Mononuclear cell (primary cell): ENCODE data around the gene PRELID3B. TPM values are rescaled to one million over a fixed set of nuclear protein-coding genes. Genes with fewer than 3 reads are reported as not detected.
"Not testable (repeated sequence)": the region's sequence is repeated elsewhere in the genome, so short reads cannot be mapped to it uniquely, and the experiment has no call there.

Experiments used
- H3K27me3 ChIP-seq: 2 replicates; pipeline ENCODE4 v1.6.0; 2011; ENCODE audit warnings: low read length, control low read depth; ENCODE audit not compliant: insufficient read depth
- H3K4me1 ChIP-seq: 2 replicates; pipeline ENCODE4 v1.5.1; 2011; ENCODE audit warnings: mild to moderate bottlenecking, low read length, control low read depth; ENCODE audit not compliant: insufficient read depth
- H3K4me3 ChIP-seq: 2 replicates; pipeline ENCODE4 v1.5.1; 2011; ENCODE audit warnings: mild to moderate bottlenecking, low read length, moderate library complexity
- H3K9me3 ChIP-seq: 2 replicates; pipeline ENCODE4 v1.5.1; 2011; ENCODE audit warnings: low read depth, mild to moderate bottlenecking, control low read depth, low read length
- total RNA-seq: library from RNA; depleted of rRNA; stranded (reverse); fragments of >200 nt; gene quantifications from one replicate; pipeline ENCODE4 v1.2.3, GENCODE V29; 2012

Gene PRELID3B
- total RNA-seq, 1 donor = 72.8 TPM

GRCh38 chr20:59011874-59012157, 30.8 kb downstream of the PRELID3B start:
- H3K27me3 ChIP-seq, H3K4me3 ChIP-seq, H3K9me3 ChIP-seq: not testable (repeated sequence)
- peaks cover 52% of the 10 kb centered on the region for H3K4me1 ChIP-seq

- peaks cover 50% of the 10 kb centered on the region for H3K4me1 ChIP-seq
- no peaks in the 10 kb centered on the region for H3K9me3 ChIP-seq
- no peaks in the 10 kb centered on the region for H3K27me3 ChIP-seq
- no peak overlapping the region for H3K4me3 ChIP-seq
These were observed 31.4 kb downstream of the PRELID3B start for GRCh38 chr20:59010995-59011873.

DNA sequence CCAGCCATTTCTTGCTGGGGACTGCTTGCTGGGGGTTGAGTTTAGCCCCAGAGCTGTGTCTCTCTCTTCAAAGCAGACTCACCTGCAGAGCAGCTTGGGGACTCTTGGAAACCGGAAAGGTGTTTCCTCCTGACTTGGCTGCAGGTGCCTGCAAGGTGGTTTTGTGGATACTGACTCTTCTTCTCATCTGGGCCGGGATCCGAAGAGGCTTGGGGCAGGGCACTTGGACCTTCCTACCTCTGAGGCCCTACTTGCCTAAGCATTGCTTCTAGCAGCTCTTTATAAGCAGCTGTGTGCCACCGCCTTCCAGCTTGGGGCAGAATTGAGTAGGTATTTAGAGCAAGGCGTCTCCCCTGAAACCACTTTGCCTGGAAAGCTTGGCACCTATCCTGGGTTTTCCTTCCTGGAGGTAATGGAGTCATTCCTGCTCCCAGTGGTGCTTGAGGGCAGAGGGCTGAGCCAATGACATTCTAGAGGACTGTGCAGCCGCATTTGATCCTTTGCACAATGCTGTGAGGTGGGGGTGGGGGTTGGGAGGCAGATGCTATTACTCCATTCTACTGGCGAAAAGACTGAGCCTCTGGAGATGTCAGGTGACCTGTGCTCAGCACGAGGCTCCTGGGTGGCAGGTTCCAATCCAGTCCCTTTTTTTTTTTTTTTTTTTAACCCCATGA, 32.1 kb downstream of the PRELID3B start:
- H3K4me3 ChIP-seq = no peak overlapping the region
- H3K9me3 ChIP-seq = no peaks in the 10 kb centered on the region
- H3K4me1 ChIP-seq = peaks cover 54% of the 10 kb centered on the region
- H3K27me3 ChIP-seq = no peaks in the 10 kb centered on the region

DNA sequence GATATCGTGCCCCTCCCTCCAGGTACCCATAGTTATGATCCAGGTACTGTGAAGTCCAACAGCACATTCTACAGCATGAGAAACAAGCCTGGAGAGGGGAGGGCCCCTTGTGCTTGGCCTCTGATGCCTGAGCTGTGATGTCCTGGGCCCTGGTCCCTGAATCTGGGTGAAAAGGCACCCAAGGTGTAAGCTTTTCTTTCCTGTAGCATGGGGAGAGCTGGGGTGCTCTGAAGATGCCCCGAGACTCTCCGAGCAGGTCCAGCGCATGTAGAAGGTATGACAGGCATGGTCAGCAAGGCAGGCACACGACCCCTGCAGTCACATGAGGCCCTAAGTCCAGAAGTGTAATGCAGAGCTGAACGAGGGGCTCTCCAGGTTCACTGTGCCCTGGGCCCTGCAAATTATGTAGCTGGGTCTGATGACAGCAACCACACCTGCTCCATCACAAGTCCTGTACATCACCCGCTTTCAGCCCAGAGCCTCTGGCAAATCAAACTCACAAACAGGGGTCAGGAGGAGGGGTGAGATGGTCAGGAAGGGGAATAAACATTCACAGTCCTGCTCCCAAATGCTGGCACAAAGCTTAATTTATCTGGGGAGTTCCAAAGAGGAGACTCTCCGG, 33.8 kb downstream of the PRELID3B start:
- no peak overlapping the region for H3K4me3 ChIP-seq
- no peaks in the 10 kb centered on the region for H3K27me3 ChIP-seq
- H3K9me3 ChIP-seq = no peaks in the 10 kb centered on the region
- H3K4me1 ChIP-seq = peaks cover 60% of the 10 kb centered on the region

- Histone ChIP-seq H3K4me3 (peak overlapping the region; percentile 58), H3K27me3 (no peaks in the 10 kb centered on the region), H3K4me1 (peaks cover 65% of the 10 kb centered on the region), H3K9me3 (no peaks in the 10 kb centered on the region)
These were observed 34.7 kb downstream of the PRELID3B start for GRCh38 chr20:59007665-59008511.

GRCh38 chr20:59006864-59007664, 35.5 kb downstream of the PRELID3B start, which contains the start of gene CTSZ:
Gene CTSZ, minus strand, starts transcription at chr20:59007254. Its CDS starts 126 bp downstream, at chr20:59007128.
- Histone ChIP-seq H3K9me3 (no peaks in the 10 kb centered on the region), H3K4me1 (peaks cover 72% of the 10 kb centered on the region), H3K4me3 (peak within 1 kb of the TSS; percentile 58), H3K27me3 (no peaks in the 10 kb centered on the region)

GRCh38 chr20:59006167-59006863, 36.3 kb downstream of the PRELID3B start:
- Histone ChIP-seq H3K9me3 (no peaks in the 10 kb centered on the region), H3K27me3 (no peaks in the 10 kb centered on the region), H3K4me3 (peak overlapping the region; percentile 58), H3K4me1 (peaks cover 66% of the 10 kb centered on the region)

DNA sequence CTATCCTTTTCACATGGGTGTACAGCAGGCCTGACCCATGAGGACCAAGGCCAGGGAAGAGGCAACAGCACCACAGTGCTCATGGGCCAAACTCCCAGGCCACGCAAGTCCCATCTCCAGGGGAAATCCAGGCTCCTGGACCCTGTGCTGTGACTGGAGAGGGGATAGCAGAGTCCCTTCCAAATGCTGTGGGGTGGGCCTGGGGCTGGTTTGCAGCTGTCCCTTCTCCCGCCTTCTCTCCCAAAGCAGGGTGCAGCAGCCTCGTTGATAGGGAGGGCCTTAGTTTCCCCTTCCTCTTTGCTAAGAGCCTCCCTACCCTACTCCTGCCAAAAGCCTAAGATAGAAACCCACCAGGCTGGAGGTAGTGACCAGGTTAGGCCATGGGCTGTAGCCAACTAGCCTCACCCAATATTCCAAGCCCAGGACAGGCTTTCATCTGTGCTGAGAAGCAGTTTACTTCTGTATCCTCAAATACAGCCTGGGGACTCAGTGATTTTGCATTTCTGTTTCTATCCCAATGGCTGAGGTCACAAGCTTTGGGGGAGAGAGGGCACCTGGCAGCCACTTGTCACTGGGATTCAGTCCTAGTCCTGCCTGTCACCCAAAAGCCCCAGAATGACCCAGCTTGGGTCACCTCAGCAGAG, 36.9 kb downstream of the PRELID3B start:
- no peaks in the 10 kb centered on the region for H3K9me3 ChIP-seq
- peak overlapping the region; percentile 58 for H3K4me3 ChIP-seq
- no peaks in the 10 kb centered on the region for H3K27me3 ChIP-seq
- peaks cover 60% of the 10 kb centered on the region for H3K4me1 ChIP-seq

GRCh38 chr20:59004763-59005522, 37.6 kb downstream of the PRELID3B start:
- peaks cover 60% of the 10 kb centered on the region for H3K4me1 ChIP-seq

GRCh38 chr20:59004493-59004762, 38.2 kb downstream of the PRELID3B start:
- peak overlapping the region; percentile 58 for H3K4me3 ChIP-seq
- H3K4me1 ChIP-seq = peaks cover 60% of the 10 kb centered on the region
- no peaks in the 10 kb centered on the region for H3K9me3 ChIP-seq
- H3K27me3 ChIP-seq = no peaks in the 10 kb centered on the region

More at GRCh38 chr20:59004763-59005522, 37.6 kb downstream of the PRELID3B start:
- H3K27me3 ChIP-seq = no peaks in the 10 kb centered on the region
- H3K9me3 ChIP-seq = no peaks in the 10 kb centered on the region
- H3K4me3 ChIP-seq = peak overlapping the region; percentile 58

GRCh38 chr20:59003836-59004492, 38.6 kb downstream of the PRELID3B start:
- Histone ChIP-seq H3K9me3 (no peaks in the 10 kb centered on the region), H3K4me3 (peak overlapping the region; percentile 58), H3K27me3 (no peaks in the 10 kb centered on the region), H3K4me1 (peaks cover 60% of the 10 kb centered on the region)

- Histone ChIP-seq H3K27me3 (no peaks in the 10 kb centered on the region), H3K4me3 (no peak overlapping the region), H3K4me1 (peaks cover 50% of the 10 kb centered on the region), H3K9me3 (no peaks in the 10 kb centered on the region)
These were observed 39.6 kb downstream of the PRELID3B start for GRCh38 chr20:59002874-59003399.
